IMR-90 (cell line): ENCODE measurements around the gene BMP15. TPM values are rescaled to one million over a fixed set of nuclear protein-coding genes. Genes with fewer than 3 reads are reported as not detected.

Source experiments
- ATAC-seq: fragments of 200-7000 bp; cut with Tn5 transposase; 2 replicates; pipeline ENCODE4 v1.9.1; 2020; ENCODE audit warnings: low read depth, mild to moderate bottlenecking, moderate library complexity
- BruUV-seq: library from RNA; stranded (reverse); fragments of 400-500 nt; replicated peaks from 2 replicates; lab custom pipeline; 2021; lab: Mats Ljungman, UMichigan
- CTCF ChIA-PET: fragments of 300-600 bp; formaldehyde crosslinking; extraction: SDS; loops from one replicate; lab custom pipeline; 2021; ENCODE audit warnings: antibody characterized with exemption; lab: Yijun Ruan, JAX
- POLR2A ChIA-PET: fragments of 300-600 bp; sonication (Branson Sonifier 250); formaldehyde crosslinking; loops from one replicate; lab custom pipeline; 2022; ENCODE audit warnings: antibody characterized with exemption; ENCODE audit not compliant: unreplicated experiment; lab: Charles Lee
- DNase-seq: peaks from one replicate; pipeline ENCODE4 v3.0.0; 2013
- H2AFZ ChIP-seq: replicated peaks from 2 replicates; pipeline ENCODE3; 2013; ENCODE audit warnings: low read length, mild to moderate bottlenecking; ENCODE audit not compliant: poor library complexity
- H2AK5ac ChIP-seq: 2 replicates; pipeline ENCODE4 v1.6.1; 2013; ENCODE audit warnings: low read depth, low read length, inconsistent platforms
- H2AK9ac ChIP-seq: replicated peaks from 2 replicates; pipeline ENCODE3; 2013; ENCODE audit warnings: mild to moderate bottlenecking, low read depth, low read length, moderate library complexity; ENCODE audit not compliant: poor library complexity
- H2BK120ac ChIP-seq: 2 replicates; pipeline ENCODE4 v1.6.1; 2013; ENCODE audit warnings: low read depth, low read length, inconsistent platforms
- H2BK15ac ChIP-seq: 3 replicates; pipeline ENCODE4 v1.6.1; 2013; ENCODE audit warnings: low read depth, low read length, inconsistent platforms
- H2BK20ac ChIP-seq: 2 replicates; pipeline ENCODE4 v1.6.1; 2013; ENCODE audit warnings: low read depth, mild to moderate bottlenecking, inconsistent platforms, low read length, moderate library complexity
- H2BK5ac ChIP-seq: 2 replicates; pipeline ENCODE4 v1.6.1; 2013; ENCODE audit warnings: mild to moderate bottlenecking, low read depth, low read length, inconsistent platforms; ENCODE audit not compliant: poor library complexity, severe bottlenecking
- H3K14ac ChIP-seq: replicated peaks from 2 replicates; pipeline ENCODE4 v1.6.1; 2013; ENCODE audit warnings: low read depth, low read length, inconsistent platforms
- H3K18ac ChIP-seq: 2 replicates; pipeline ENCODE4 v1.6.1; 2013; ENCODE audit warnings: low read depth, low read length, control low read depth
- H3K23ac ChIP-seq: 2 replicates; pipeline ENCODE4 v1.6.1; 2013; ENCODE audit warnings: low read depth, low read length, inconsistent platforms
- H3K27ac ChIP-seq: 2 replicates; pipeline ENCODE4 v1.5.1; 2013; ENCODE audit warnings: mild to moderate bottlenecking, control low read depth, low read length; ENCODE audit not compliant: insufficient read depth
- H3K27me3 ChIP-seq: 2 replicates; pipeline ENCODE4 v1.6.1; 2013; ENCODE audit warnings: low read length; ENCODE audit not compliant: control insufficient read depth, insufficient read depth
- H3K36me3 ChIP-seq: 2 replicates; pipeline ENCODE4 v1.6.1; 2013; ENCODE audit warnings: low read length, mixed read lengths; ENCODE audit not compliant: control insufficient read depth, insufficient read depth
- H3K4ac ChIP-seq: 2 replicates; pipeline ENCODE4 v1.6.1; 2013; ENCODE audit warnings: low read depth, low read length, inconsistent platforms
- H3K4me1 ChIP-seq: 2 replicates; pipeline ENCODE4 v1.6.1; 2013; ENCODE audit warnings: low read length, mixed read lengths; ENCODE audit not compliant: control insufficient read depth, insufficient read depth
- H3K4me2 ChIP-seq: 2 replicates; pipeline ENCODE4 v1.6.1; 2013; ENCODE audit warnings: low read depth, mild to moderate bottlenecking, control low read depth, low read length, moderate library complexity
- H3K4me3 ChIP-seq: 2 replicates; pipeline ENCODE4 v1.5.1; 2013; ENCODE audit warnings: low read depth, mild to moderate bottlenecking, control low read depth, low read length, moderate library complexity; ENCODE audit not compliant: insufficient read depth
- H3K56ac ChIP-seq: 2 replicates; pipeline ENCODE4 v1.6.1; 2013; ENCODE audit warnings: low read length, inconsistent platforms; ENCODE audit not compliant: insufficient read depth; ENCODE audit errors: extremely low read depth
- H3K79me1 ChIP-seq, 2 experiments: 2 replicates each; pipeline ENCODE4 v1.6.1; 2013; ENCODE audit warnings: low read length in 2 of 2, inconsistent platforms in 1 of 2, low read depth in 1 of 2
- H3K9ac ChIP-seq: 2 replicates; pipeline ENCODE4 v1.6.1; 2013; ENCODE audit warnings: low read depth, low read length, control low read depth
- H3K9me1 ChIP-seq: 2 replicates; pipeline ENCODE4 v1.6.1; 2013; ENCODE audit warnings: low read length, inconsistent platforms; ENCODE audit not compliant: insufficient read depth
- H3K9me3 ChIP-seq: 2 replicates; pipeline ENCODE4 v1.6.1; 2013; ENCODE audit warnings: low read length; ENCODE audit not compliant: control insufficient read depth, insufficient read depth
- H4K20me1 ChIP-seq: 2 replicates; pipeline ENCODE4 v1.6.1; 2013; ENCODE audit warnings: low read length, inconsistent platforms; ENCODE audit not compliant: insufficient read depth
- H4K5ac ChIP-seq: 2 replicates; pipeline ENCODE4 v1.6.1; 2013; ENCODE audit warnings: mild to moderate bottlenecking, low read depth, low read length, control low read depth
- H4K8ac ChIP-seq, 2 experiments: 2 replicates each; pipeline ENCODE4 v1.6.1; 2013; ENCODE audit warnings: low read depth in 2 of 2, low read length in 2 of 2, control low read depth in 1 of 2, inconsistent platforms in 1 of 2
- H4K91ac ChIP-seq: 2 replicates; pipeline ENCODE4 v1.6.1; 2013; ENCODE audit warnings: low read depth, low read length, inconsistent platforms; ENCODE audit not compliant: insufficient read depth
- CEBPB ChIP-seq: IDR thresholded peaks from 2 replicates; pipeline ENCODE4 v1.6.1; 2012; ENCODE audit warnings: low read depth, low read length, improper control_type of control experiment
- CHD1 ChIP-seq: IDR thresholded peaks from 2 replicates; pipeline ENCODE4 v1.6.1; 2012; ENCODE audit warnings: low read depth, low read length, improper control_type of control experiment
- MXI1 ChIP-seq: IDR thresholded peaks from 2 replicates; pipeline ENCODE4 v1.6.1; 2012; ENCODE audit warnings: low read depth, mild to moderate bottlenecking, low read length, moderate library complexity, borderline replicate concordance
- RCOR1 ChIP-seq: IDR thresholded peaks from 2 replicates; pipeline ENCODE4 v1.6.1; 2012; ENCODE audit warnings: mild to moderate bottlenecking, low read length, improper control_type of control experiment; ENCODE audit not compliant: insufficient replicate concordance
- RFX5 ChIP-seq: IDR thresholded peaks from 2 replicates; pipeline ENCODE4 v1.8.0; 2012; ENCODE audit warnings: low read depth, mild to moderate bottlenecking, low read length, moderate library complexity
- WGBS, 2 experiments: methylation state at CpG; one replicate each; pipeline versions ENCODE4 v1.1.5 to v1.1.7; 2013; ENCODE audit warnings: missing lambda C conversion rate in 2 of 2; ENCODE audit not compliant: insufficient read length in 1 of 2; ENCODE audit errors: extremely low coverage in 2 of 2; 5-methylcytosine and 5-hydroxymethylcytosine counted together
- dilution Hi-C: fragments of 300-500 bp; cut with HindIII; formaldehyde crosslinking; loops from one replicate; pipeline ENCODE4 v1.14.3; 2018; ENCODE audit warnings: low sequenced_read_pairs; ENCODE audit not compliant: unreplicated experiment
- in situ Hi-C: fragments of 300-500 bp; cut with MboI; formaldehyde crosslinking; loops from 3 replicates; pipeline ENCODE4 v1.14.3; 2019; ENCODE audit warnings: low sequenced_read_pairs, inconsistent platforms, mixed read lengths
- intact Hi-C: fragments of 100-400 bp; cut with micrococcal nuclease; formaldehyde crosslinking; loops from 2 replicates; pipeline ENCODE4 v1.10.0; 2022
- polyA plus RNA-seq, 3 experiments: library from polyadenylated mRNA; depleted of rRNA; stranded (reverse); fragments of >200 nt; gene quantifications; 2 replicates each; pipeline ENCODE4 v1.2.3, GENCODE V29; 2012; ENCODE audit warnings: low replicate concordance in 1 of 3
- total RNA-seq: library from RNA; depleted of rRNA; stranded (reverse); fragments of >200 nt; gene quantifications from 2 replicates; pipeline ENCODE4 v1.2.3, GENCODE V29; 2012
- TF ChIP-seq, protein P1 (sequence below): fragments of 150-350 bp; IDR thresholded peaks from 2 replicates; pipeline ENCODE4 v1.6.1; 2017; ENCODE audit warnings: mild to moderate bottlenecking, antibody characterized with exemption, low read length, low read depth

BMP15 gene
- total and polyA plus RNA-seq, 2 of the 4 experiments (the other 2 are of a cell fraction), result not detected

DNA sequence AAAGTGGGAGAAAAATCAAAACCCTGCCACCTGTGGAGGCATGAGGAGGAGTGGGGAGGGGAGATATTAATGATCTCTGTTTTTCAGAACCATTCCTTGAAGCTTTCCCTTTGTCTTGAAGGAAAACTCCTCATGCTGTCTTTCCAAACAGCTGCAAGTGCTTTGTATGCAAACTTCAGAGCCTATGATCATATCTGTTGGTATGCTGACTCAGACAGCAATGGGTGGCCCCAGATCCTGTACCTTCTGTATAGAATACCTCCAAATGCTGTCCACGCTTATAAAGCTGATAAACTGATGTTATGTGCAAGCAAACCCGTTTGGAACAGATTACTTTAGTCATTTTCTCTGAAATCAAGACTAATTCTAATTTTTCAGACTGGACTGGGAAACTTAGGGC is 31.9 kb downstream of the BMP15 start:
- Histone ChIP-seq H2AK9ac (no peak overlapping the region), H3K79me1 (no peaks in the 10 kb centered on the region), H2BK15ac (no peak overlapping the region), H2BK20ac (no peak overlapping the region), H4K91ac (no peak overlapping the region), H2AK5ac (no peak overlapping the region), H2BK5ac (no peak overlapping the region), H3K36me3 (no peaks in the 10 kb centered on the region), H4K8ac (no peak overlapping the region), H4K20me1 (no peaks in the 10 kb centered on the region), H3K9me1 (no peaks in the 10 kb centered on the region), H2BK120ac (no peak overlapping the region), H3K23ac (no peak overlapping the region), H3K18ac (no peak overlapping the region), H4K5ac (no peak overlapping the region), H3K14ac (no peak overlapping the region), H3K4me3 (no peak overlapping the region), H3K56ac (no peak overlapping the region), H3K27me3 (no peaks in the 10 kb centered on the region; the same call in none of the 2 replicates), H3K27ac (no peak overlapping the region), H3K4ac (no peak overlapping the region), H2AFZ (no peak overlapping the region), H3K9ac (no peak overlapping the region), H3K4me2 (no peak overlapping the region), H3K9me3 (no peaks in the 10 kb centered on the region), H3K4me1 (no peaks in the 10 kb centered on the region)
- dilution Hi-C loops (no loop called here), intact Hi-C loops (loop anchor here (5.0 kb wide), 1 partner anchor 250 kb away; no protein-coding TSS in a partner anchor), in situ Hi-C loops (no loop called here)
- BruUV-seq, result no TSS peak
- POLR2A ChIA-PET, result no interaction called here
- no CpG with 5 or more reads among the region's 2 CpGs for WGBS, 2 experiments
- ATAC-seq, result no peak
- CTCF ChIA-PET, result interaction anchor here (0.5 to 0.7 kb wide), 2 partner anchors 11 to 251 kb away, joined by 3 read pairs; no protein-coding TSS in a partner anchor
- no peak for TF ChIP-seq CEBPB
- TF ChIP-seq CHD1, result no peak
- no peak for TF ChIP-seq MXI1
- TF ChIP-seq, protein P1, sequence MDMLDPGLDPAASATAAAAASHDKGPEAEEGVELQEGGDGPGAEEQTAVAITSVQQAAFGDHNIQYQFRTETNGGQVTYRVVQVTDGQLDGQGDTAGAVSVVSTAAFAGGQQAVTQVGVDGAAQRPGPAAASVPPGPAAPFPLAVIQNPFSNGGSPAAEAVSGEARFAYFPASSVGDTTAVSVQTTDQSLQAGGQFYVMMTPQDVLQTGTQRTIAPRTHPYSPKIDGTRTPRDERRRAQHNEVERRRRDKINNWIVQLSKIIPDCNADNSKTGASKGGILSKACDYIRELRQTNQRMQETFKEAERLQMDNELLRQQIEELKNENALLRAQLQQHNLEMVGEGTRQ, result no peak
- no peak for TF ChIP-seq RCOR1
- no peak for TF ChIP-seq RFX5
- DNase-seq, result no peak
